GM12875 (cell line): Measurements from ENCODE around the gene GHRHR.

Experiments used
- H3K4me3 ChIP-seq: one replicate; pipeline ENCODE4 v1.5.1; 2011; ENCODE audit warnings: low read depth, low read length, control low read depth
- TF ChIP-seq, protein P1 (sequence below): IDR thresholded peaks from 2 replicates; pipeline ENCODE4 v1.5.1; 2011; ENCODE audit warnings: low read depth, mild to moderate bottlenecking, control low read depth, inconsistent platforms, low read length, moderate library complexity, borderline replicate concordance; ENCODE audit not compliant: insufficient read depth

GHRHR gene

DNA sequence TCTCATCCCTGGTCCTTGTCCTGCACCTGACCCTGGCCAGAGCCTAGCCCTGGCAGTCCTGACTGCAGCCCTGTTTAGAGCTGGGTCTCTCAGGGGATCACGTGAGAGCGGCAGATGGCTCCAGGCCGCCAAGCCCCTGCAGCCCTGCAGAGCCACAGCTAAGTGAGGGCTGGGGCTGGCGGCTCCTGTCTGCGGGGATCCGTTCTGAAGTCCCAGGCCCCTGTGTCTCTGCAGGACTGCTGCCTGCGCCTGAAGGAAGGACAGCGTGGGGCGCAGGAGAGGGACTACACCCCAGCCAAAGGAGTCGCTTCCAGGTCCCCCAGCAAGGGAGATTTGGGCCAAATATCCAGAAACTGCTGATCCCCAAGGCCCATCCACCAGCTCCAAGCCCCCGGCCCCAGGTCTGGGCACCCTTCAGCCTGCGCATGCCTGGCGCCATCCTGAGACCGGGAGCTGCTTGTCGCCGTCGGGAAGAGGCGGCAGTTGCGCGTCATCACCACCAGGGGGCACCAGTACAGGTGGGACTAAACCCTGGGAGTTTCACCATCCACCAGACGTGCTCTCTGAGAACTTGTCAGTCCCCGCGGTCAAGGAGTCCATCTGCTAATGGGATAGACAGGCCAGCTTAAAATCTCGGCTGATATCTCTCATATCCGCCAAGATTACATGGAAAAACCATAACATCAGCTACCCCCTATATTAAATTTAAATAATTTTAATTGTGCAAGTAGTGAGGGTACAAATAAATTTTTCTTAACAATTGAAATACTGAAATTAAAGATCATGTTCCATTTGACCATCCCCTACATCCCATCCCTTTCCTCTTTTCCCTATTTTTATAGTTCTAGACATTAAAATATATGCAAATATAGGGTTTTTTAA, 25.1 kb upstream of the GHRHR start:
- no peak overlapping the region for H3K4me3 ChIP-seq
- TF ChIP-seq, protein P1, sequence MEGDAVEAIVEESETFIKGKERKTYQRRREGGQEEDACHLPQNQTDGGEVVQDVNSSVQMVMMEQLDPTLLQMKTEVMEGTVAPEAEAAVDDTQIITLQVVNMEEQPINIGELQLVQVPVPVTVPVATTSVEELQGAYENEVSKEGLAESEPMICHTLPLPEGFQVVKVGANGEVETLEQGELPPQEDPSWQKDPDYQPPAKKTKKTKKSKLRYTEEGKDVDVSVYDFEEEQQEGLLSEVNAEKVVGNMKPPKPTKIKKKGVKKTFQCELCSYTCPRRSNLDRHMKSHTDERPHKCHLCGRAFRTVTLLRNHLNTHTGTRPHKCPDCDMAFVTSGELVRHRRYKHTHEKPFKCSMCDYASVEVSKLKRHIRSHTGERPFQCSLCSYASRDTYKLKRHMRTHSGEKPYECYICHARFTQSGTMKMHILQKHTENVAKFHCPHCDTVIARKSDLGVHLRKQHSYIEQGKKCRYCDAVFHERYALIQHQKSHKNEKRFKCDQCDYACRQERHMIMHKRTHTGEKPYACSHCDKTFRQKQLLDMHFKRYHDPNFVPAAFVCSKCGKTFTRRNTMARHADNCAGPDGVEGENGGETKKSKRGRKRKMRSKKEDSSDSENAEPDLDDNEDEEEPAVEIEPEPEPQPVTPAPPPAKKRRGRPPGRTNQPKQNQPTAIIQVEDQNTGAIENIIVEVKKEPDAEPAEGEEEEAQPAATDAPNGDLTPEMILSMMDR = peak; percentile 99

DNA sequence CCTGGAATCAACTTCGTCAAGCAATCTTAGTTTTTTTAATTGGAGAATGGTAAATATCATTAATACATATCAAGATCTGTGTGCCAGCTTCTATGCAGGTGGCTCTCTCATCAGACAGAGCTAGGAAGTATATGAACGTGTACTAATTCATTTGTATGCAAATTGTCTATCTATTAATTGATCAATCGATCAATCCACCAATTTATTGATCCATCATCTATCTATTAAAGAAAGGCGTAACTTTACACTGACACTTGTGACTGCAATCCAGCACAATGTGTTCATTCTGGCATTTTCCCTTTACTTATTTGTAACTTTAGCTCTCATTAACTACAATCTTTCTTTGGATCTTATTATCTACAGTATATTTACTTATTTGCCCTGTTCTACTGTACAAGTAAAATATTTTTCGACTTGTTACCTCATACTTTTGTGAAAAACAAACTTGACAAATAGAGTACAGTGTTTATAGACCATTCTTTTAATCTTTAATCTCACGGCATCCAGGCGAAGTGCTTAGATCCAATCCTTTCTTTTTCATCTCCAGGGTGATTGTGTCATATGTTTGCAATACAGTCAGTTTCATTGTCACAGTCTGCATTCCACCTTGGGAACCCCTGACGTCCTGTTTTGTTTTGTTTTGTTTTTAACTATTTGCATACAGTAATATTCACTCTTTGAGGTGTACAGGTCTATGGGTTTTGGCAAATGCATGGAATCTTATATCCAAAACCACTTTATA, 22.0 kb upstream of the GHRHR start:
- no peak overlapping the region for H3K4me3 ChIP-seq
- TF ChIP-seq, protein P1 = no peak

DNA sequence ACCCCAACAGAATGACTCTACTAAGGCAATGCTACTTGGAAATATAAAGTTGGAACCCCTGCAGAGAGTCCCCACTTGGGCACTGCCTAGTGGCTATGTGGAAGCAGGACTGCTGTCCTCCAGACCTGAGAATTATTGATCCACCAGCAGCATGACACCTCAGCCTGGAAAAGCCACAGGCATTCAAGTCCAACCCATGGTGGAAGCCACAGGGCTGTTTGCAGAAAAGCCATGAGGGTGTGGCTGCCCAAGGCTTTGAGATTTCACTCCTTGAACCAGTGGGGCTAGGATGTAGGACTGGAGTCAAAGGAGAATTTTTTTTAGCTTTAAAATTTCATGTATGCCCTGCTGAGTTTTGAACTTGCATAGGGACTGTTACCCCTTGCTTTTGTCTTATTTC, 13.6 kb upstream of the GHRHR start:
- no peak overlapping the region for H3K4me3 ChIP-seq
- TF ChIP-seq, protein P1 = no peak

DNA sequence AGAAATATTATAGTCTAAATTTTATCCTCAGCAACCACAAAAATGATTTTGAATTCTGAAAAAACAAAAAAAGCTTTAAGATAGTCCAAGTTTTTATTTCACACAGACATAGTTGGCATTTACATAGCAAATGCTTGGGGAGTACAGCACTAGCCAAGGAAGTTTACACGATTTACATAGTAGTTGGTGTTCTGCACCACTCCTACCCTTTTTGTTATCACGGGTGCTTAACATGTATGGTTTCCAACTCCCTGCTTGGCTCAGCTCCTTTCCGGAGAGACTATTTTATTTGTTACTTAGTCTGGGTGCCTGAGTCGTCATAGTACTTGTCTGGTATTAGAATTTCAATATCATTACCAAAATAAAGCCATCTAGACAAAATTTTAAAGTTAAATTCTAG, 8.8 kb upstream of the GHRHR start:
- H3K4me3 ChIP-seq = no peak overlapping the region
- TF ChIP-seq, protein P1 = no peak

DNA sequence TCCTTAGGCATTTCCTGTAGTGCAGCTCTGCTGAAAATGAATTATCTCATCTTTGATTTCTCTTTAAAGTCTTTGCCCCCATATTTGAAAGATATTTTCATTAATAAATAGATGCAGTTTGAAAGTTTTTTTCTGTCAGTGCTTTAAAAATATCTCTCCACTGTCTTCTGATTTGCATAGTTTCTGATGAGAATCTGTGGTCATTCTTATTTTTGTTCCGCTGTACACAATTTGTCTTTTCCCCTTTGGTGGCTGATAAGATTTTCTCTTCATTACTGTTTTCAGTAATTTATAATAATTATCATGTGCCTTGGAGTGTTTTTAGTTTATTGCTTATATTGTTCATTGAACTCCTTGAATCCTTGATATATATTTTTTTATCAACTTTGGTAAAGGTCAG, 7.0 kb upstream of the GHRHR start:
- no peak overlapping the region for H3K4me3 ChIP-seq
- TF ChIP-seq, protein P1 = no peak

DNA sequence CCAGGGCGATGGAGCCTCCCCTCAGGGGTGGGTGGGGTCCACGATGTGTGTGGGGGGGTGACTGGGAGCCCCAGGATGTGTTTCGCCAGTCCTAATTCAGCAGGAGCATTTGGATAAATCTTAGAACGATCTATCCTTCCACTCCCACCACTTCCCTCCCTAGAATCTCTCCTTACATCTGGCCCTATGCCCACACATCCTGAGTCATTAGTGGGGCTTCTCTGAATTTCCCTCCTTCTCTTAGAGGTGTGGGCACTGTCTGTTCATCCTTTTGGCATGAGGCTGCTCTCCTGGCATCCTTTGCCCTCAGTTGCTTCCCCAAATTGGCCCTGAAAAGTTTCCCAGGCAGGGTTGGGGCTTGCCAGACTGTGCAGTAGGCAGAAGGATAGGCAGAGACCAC, 1.6 kb downstream of the GHRHR start:
- no peak overlapping the region for H3K4me3 ChIP-seq
- TF ChIP-seq, protein P1 = no peak
